NB4 (cell line): Measurements from ENCODE around the gene BTC.
"Not testable (repeated sequence)": the region's sequence is repeated elsewhere in the genome, so short reads cannot be mapped to it uniquely, and the experiment has no call there.

Source experiments
- DNase-seq: peaks from one replicate; pipeline ENCODE4 v3.0.0; 2010; ENCODE audit warnings: low read depth
- H3K4me3 ChIP-seq: one replicate; pipeline ENCODE4 v1.5.1; 2011; ENCODE audit warnings: mild to moderate bottlenecking, low read depth, low read length, moderate library complexity
- CTCF ChIP-seq: IDR thresholded peaks from one replicate; pipeline ENCODE4 v1.5.1; 2012; ENCODE audit warnings: low read depth, low read length
- MYC ChIP-seq: IDR thresholded peaks from 2 replicates; pipeline ENCODE4 v1.6.1; 2011; ENCODE audit warnings: low read depth, low read length
- POLR2A ChIP-seq: IDR thresholded peaks from 2 replicates; pipeline ENCODE4 v1.6.1; 2011; ENCODE audit warnings: mild to moderate bottlenecking; ENCODE audit not compliant: insufficient read length; ENCODE audit errors: extremely low read depth
- TF ChIP-seq, protein P1 (sequence below): IDR thresholded peaks from 2 replicates; pipeline ENCODE4 v1.6.1; 2011; ENCODE audit warnings: low read depth, low read length

The BTC gene

GRCh38 chr4:74821541-74821940 lies 27.2 kb upstream of the BTC start:
- no peak for TF ChIP-seq MYC
- no peak for TF ChIP-seq POLR2A
- no peak for TF ChIP-seq CTCF
- TF ChIP-seq, protein P1, sequence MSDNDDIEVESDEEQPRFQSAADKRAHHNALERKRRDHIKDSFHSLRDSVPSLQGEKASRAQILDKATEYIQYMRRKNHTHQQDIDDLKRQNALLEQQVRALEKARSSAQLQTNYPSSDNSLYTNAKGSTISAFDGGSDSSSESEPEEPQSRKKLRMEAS: no peak

GRCh38 chr4:74814052-74814451 lies 19.7 kb upstream of the BTC start:
- H3K4me3 ChIP-seq: no peak overlapping the region
- DNase-seq: no peak
- TF ChIP-seq MYC (no peak), POLR2A (no peak), CTCF (no peak)
- TF ChIP-seq, protein P1: no peak

More at GRCh38 chr4:74821541-74821940, 27.2 kb upstream of the BTC start:
- no peak overlapping the region for H3K4me3 ChIP-seq
- DNase-seq: no peak

GRCh38 chr4:74812056-74812455 lies 17.7 kb upstream of the BTC start:
- DNase-seq, H3K4me3 ChIP-seq: not testable (repeated sequence)

DNA sequence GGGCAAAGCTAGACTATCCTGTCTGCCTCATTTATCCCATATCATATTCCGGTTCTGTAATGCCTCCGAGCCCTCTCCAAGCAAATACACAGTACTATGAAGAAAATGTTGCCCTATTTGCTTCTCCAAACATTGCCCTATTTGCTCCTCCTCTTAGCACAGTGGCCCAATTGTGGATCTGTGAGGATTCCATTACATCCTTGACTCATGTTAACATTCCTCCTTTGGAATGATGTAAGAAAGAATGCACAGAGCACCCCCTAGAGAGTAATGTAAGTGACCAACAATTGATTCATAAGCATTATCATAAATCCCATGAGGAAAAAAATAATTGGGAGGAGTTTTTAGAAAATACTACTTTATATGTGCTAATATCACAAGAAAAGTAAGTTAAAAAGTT lies 11.3 kb upstream of the BTC start:
- no peak overlapping the region for H3K4me3 ChIP-seq
- no peak for DNase-seq
- no peak for TF ChIP-seq MYC
- TF ChIP-seq POLR2A: no peak
- TF ChIP-seq, protein P1: no peak
- TF ChIP-seq CTCF: no peak

DNA sequence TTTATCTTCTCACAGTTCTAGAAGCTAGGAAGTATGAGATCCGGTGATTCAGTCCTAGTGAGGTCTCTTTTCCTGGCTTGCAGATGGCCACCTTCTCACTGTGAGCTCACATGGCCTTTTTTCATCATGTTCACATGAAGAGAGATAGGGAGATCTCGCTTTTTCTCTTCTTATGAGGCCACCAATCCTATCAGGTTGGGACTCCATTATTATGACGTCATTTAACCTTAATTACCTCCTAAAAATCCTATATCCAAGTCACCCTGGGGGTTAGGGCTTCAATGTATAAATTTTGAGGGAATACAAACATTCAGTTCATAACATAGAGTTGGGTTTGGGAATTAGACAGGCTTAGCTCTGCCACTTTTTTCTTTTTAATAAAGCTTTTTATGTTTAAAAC lies 6.0 kb upstream of the BTC start:
- TF ChIP-seq POLR2A: no peak
- TF ChIP-seq MYC: no peak
- no peak for TF ChIP-seq CTCF
- TF ChIP-seq, protein P1: no peak
- H3K4me3 ChIP-seq: no peak overlapping the region
- DNase-seq: no peak

GRCh38 chr4:74796631-74797030 lies 2.3 kb upstream of the BTC start:
- H3K4me3 ChIP-seq: no peak overlapping the region
- TF ChIP-seq CTCF: no peak
- TF ChIP-seq, protein P1: no peak
- no peak for TF ChIP-seq POLR2A
- no peak for DNase-seq
